ENCODE results near the gene DSN1.

The DSN1 gene

GRCh38 chr20:36818185-36818584 lies 44.6 kb upstream of the DSN1 start:
- no peak for DNase-seq (ENCODE audit: low spot score)
- no peak for TF ChIP-seq CTCF (IDR thresholded peaks at IDR 0.05; ENCODE audit: extremely low read depth, missing control alignments)

GRCh38 chr20:36817496-36817895 lies 43.9 kb upstream of the DSN1 start:
- no peak for DNase-seq (ENCODE audit: low spot score)
- no peak for TF ChIP-seq CTCF (IDR thresholded peaks at IDR 0.05; ENCODE audit: extremely low read depth, missing control alignments)

GRCh38 chr20:36815454-36816091 lies 42.0 kb upstream of the DSN1 start:
- no peak for DNase-seq (ENCODE audit: low spot score)
- TF ChIP-seq CTCF (IDR thresholded peaks at IDR 0.05; ENCODE audit: extremely low read depth, missing control alignments), result no peak

- TF ChIP-seq CTCF (IDR thresholded peaks at IDR 0.05; ENCODE audit: extremely low read depth, missing control alignments), result no peak
- DNase-seq (ENCODE audit: low spot score), result no peak
Measured at GRCh38 chr20:36812594-36813463, 39.3 kb upstream of the DSN1 start.

GRCh38 chr20:36808317-36809257 lies 35.0 kb upstream of the DSN1 start:
- TF ChIP-seq CTCF (IDR thresholded peaks at IDR 0.05; ENCODE audit: extremely low read depth, missing control alignments), result peak; percentile 53

GRCh38 chr20:36806049-36806448 lies 32.5 kb upstream of the DSN1 start:
- no peak for TF ChIP-seq CTCF (IDR thresholded peaks at IDR 0.05; ENCODE audit: extremely low read depth, missing control alignments)
- DNase-seq (ENCODE audit: low spot score), result no peak

More at GRCh38 chr20:36808317-36809257, 35.0 kb upstream of the DSN1 start:
- DNase-seq (ENCODE audit: low spot score), result peak; percentile 82
